GM15510 (cell line): ENCODE measurements around the gene GLDC.

Experiments used
- POLR2A ChIP-seq: IDR thresholded peaks from 3 replicates; pipeline ENCODE4 v1.6.1; 2011; ENCODE audit warnings: borderline replicate concordance; ENCODE audit not compliant: insufficient read length; ENCODE audit errors: extremely low read depth

The GLDC gene

GRCh38 chr9:6645355-6646292, at the start of gene GLDC:
Gene GLDC (minus strand): TSS chr9:6645729. CDS start chr9:6645499, 230 bp downstream.
- TF ChIP-seq POLR2A, result peak; percentile 84

DNA sequence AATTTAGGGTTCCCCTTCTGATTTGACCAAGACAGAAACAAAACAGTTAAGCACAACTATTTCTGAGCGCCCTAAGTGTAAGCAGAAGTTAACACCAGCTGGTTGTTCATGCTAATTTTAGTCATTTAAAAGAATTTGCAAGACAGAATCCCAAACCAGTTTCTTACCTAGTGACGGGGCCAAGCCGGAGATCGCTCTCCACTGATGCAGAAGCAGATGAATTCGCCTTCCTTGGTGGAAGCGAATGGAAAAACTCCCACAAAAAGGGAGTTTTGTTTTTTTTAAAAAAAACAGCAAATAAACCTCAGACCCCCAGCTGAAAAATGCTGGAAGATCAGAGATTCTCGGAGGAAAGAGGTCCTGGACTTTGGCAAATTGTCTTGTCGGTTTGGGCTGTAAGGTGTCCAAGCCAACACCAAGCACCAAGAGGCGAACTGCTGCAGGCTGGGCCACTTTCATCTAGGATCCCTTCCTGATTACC, 47.4 kb upstream of the GLDC start:
- TF ChIP-seq POLR2A, result no peak

DNA sequence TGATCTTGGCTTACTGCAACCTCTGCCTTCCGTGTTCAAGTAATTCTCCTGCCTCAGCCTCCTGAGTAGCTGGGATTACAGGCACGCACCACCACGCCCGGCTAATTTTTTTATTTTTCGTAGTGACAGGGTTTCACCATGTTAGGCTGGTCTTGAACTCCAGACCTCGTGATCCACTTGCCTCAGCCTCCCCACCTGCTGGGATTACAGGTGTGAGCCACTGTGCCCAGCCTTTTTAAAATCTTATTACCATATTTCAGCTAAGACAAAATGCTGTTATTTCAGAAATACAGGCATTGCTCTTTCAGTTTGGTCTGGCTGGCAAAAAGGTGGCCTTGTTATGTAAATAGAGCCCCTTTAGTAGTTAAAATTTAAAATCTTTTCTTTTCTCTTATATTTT, 46.9 kb upstream of the GLDC start:
- no peak for TF ChIP-seq POLR2A

- no peak for TF ChIP-seq POLR2A
These were observed 44.6 kb upstream of the GLDC start for GRCh38 chr9:6689893-6690674.

- no peak for TF ChIP-seq POLR2A
These were observed 41.7 kb upstream of the GLDC start for GRCh38 chr9:6687180-6687579.

GRCh38 chr9:6686396-6686795, 40.9 kb upstream of the GLDC start:
- TF ChIP-seq POLR2A, result no peak

DNA sequence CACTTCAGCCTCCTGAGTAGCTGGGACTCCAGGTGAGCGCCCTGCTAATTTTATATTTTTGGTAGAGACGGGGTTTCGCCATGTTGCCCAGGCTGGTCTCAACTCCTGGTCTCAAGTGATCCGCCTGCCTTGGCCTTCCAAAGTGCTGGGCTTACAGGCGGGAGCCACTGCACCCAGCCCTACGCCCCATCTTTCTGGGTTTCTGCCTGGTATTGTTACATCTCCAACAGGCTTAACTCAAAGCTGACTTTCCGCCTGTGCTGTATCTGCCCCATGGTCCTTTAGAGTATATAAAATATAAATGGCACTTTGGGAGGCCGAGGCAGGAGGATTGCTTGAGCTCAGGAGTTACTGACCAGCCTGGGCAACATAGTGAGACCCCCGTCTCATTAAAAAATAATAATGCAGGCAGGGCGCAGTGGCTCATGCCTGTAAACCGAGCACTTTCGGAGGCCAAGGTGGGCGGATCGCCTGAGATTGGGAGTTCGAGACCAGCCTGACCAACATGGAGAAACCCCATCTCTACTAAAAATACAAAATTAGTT, 36.5 kb upstream of the GLDC start:
- no peak for TF ChIP-seq POLR2A

- peak; percentile 88 for TF ChIP-seq POLR2A
These were observed 35.8 kb upstream of the GLDC start for GRCh38 chr9:6681147-6681956.

DNA sequence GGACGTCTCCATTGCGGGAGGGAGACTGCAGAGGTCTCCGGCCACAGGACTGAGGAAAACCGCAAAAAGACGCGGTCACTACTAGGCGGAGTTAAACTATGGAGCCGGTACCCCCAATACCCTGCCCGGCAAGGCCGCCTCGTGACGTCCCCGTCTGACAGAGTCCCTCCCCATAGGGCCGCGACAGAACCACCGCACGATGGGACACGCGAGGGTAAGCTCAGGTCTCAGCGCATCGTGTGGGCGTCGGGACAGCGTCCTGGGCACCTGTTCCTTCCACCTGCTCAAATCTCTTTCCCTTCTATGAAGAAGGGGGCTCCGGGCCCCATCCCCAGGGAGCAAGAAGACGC, 35.2 kb upstream of the GLDC start:
- TF ChIP-seq POLR2A, result no peak

GRCh38 chr9:6677803-6678202, 32.3 kb upstream of the GLDC start:
- no peak for TF ChIP-seq POLR2A

GRCh38 chr9:6676254-6676921, 30.9 kb upstream of the GLDC start:
- TF ChIP-seq POLR2A, result no peak

GRCh38 chr9:6675268-6675667, 29.7 kb upstream of the GLDC start:
- no peak for TF ChIP-seq POLR2A

DNA sequence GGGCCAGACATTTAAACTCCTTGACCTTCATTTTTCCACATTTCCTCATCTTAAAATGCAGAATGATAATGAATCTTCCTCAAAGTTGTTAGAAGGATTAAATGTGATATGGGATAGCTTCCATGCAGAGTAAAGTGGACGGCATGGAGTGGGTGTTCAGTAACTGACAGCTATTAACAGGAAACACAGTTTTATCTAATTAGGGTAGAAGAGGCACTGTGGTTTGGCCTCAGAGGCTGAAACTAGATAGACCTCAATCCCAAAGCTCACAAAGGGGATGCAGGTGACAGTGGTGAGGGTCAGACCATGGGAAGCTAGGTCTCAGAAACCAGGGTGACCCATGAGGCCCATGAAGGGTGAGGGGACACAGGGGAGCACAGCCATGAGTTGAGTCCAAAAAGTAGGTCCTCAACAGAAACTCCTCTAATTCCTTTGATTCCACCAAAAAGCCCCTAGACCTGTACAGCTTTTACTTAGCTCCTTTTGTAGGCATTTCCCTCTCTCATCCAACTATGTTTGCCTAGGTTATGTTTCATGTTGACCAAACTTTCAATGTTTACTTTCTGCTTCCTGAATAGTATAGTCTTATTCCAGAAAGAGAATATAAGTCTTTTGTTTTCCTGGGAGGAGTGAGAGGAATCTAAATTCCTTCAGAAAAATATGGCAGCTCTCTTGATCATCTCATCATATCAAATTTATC, 27.9 kb upstream of the GLDC start:
- no peak for TF ChIP-seq POLR2A
